KOPT-K1 (cell line): Measurements from ENCODE around the gene OTULIN.

Experiments
- H3K27ac ChIP-seq: fragments of 200-600 bp; sonication (generic); 2 replicates; pipeline ENCODE4 v1.5.1; 2016; ENCODE audit warnings: antibody characterized with exemption, mild to moderate bottlenecking, low read depth, low read length; ENCODE audit not compliant: poor library complexity, severe bottlenecking
- H3K36me3 ChIP-seq: fragments of 200-600 bp; sonication (generic); 2 replicates; pipeline ENCODE4 v1.5.1; 2017; ENCODE audit warnings: antibody characterized with exemption, mild to moderate bottlenecking, low read length, moderate library complexity; ENCODE audit not compliant: insufficient read depth
- H3K9me3 ChIP-seq: fragments of 200-600 bp; sonication (generic); 2 replicates; pipeline ENCODE4 v1.5.1; 2017; ENCODE audit warnings: antibody characterized with exemption, low read length, mild to moderate bottlenecking; ENCODE audit not compliant: insufficient read depth, poor library complexity, severe bottlenecking

Gene OTULIN

GRCh38 chr5:14715481-14715880, 51.0 kb downstream of the OTULIN start:
- no peaks in the 10 kb centered on the region for H3K9me3 ChIP-seq
- H3K27ac ChIP-seq, result no peak overlapping the region
- peaks cover 68% of the 10 kb centered on the region for H3K36me3 ChIP-seq

GRCh38 chr5:14716755-14717752, 52.5 kb downstream of the OTULIN start:
- H3K9me3 ChIP-seq, result no peaks in the 10 kb centered on the region
- peaks cover 52% of the 10 kb centered on the region for H3K36me3 ChIP-seq
- H3K27ac ChIP-seq, result no peak overlapping the region

GRCh38 chr5:14718778-14719177, 54.3 kb downstream of the OTULIN start:
- Histone ChIP-seq H3K36me3 (peaks cover 35% of the 10 kb centered on the region), H3K27ac (no peak overlapping the region), H3K9me3 (no peaks in the 10 kb centered on the region)

- H3K36me3 ChIP-seq, result peaks cover 19% of the 10 kb centered on the region
- no peak overlapping the region for H3K27ac ChIP-seq
These were observed 55.9 kb downstream of the OTULIN start for GRCh38 chr5:14720236-14720923.

GRCh38 chr5:14721990-14722656, 57.6 kb downstream of the OTULIN start:
- Histone ChIP-seq H3K36me3 (peaks cover 3% of the 10 kb centered on the region; the same call in 1 of the 2 replicates), H3K9me3 (no peaks in the 10 kb centered on the region), H3K27ac (no peak overlapping the region)

More at GRCh38 chr5:14720236-14720923, 55.9 kb downstream of the OTULIN start:
- no peaks in the 10 kb centered on the region for H3K9me3 ChIP-seq

GRCh38 chr5:14722923-14723322, 58.4 kb downstream of the OTULIN start:
- H3K36me3 ChIP-seq, result no peaks in the 10 kb centered on the region
- no peak overlapping the region for H3K27ac ChIP-seq
- H3K9me3 ChIP-seq, result no peaks in the 10 kb centered on the region

- Histone ChIP-seq H3K27ac (no peak overlapping the region), H3K36me3 (no peaks in the 10 kb centered on the region), H3K9me3 (no peaks in the 10 kb centered on the region)
These were observed 59.2 kb downstream of the OTULIN start for GRCh38 chr5:14723701-14724132.

GRCh38 chr5:14724633-14725032, 60.1 kb downstream of the OTULIN start:
- H3K36me3 ChIP-seq, result no peaks in the 10 kb centered on the region
- H3K9me3 ChIP-seq, result no peaks in the 10 kb centered on the region
- H3K27ac ChIP-seq, result no peak overlapping the region

- Histone ChIP-seq H3K9me3 (no peaks in the 10 kb centered on the region), H3K27ac (no peak overlapping the region), H3K36me3 (no peaks in the 10 kb centered on the region)
These were observed 61.7 kb downstream of the OTULIN start for GRCh38 chr5:14726066-14726838.

- H3K36me3 ChIP-seq, result no peaks in the 10 kb centered on the region
- H3K9me3 ChIP-seq, result no peaks in the 10 kb centered on the region
- H3K27ac ChIP-seq, result no peak overlapping the region
These were observed 62.9 kb downstream of the OTULIN start for GRCh38 chr5:14727428-14727865.

- Histone ChIP-seq H3K36me3 (no peaks in the 10 kb centered on the region), H3K9me3 (no peaks in the 10 kb centered on the region), H3K27ac (no peak overlapping the region)
These were observed 63.5 kb downstream of the OTULIN start for GRCh38 chr5:14727928-14728458.

GRCh38 chr5:14728459-14728938, 64.0 kb downstream of the OTULIN start:
- H3K36me3 ChIP-seq, result no peaks in the 10 kb centered on the region
- H3K27ac ChIP-seq, result no peak overlapping the region
- H3K9me3 ChIP-seq, result no peaks in the 10 kb centered on the region

- H3K9me3 ChIP-seq, result no peaks in the 10 kb centered on the region
- no peaks in the 10 kb centered on the region for H3K36me3 ChIP-seq
- no peak overlapping the region for H3K27ac ChIP-seq
These were observed 65.2 kb downstream of the OTULIN start for GRCh38 chr5:14729448-14730385.
